Measurements from ENCODE around the gene DCAF5.

GRCh38 chr14:69034612-69035262, 118.2 kb downstream of the DCAF5 start:
- TF ChIP-seq POLR2A (IDR thresholded peaks at IDR 0.05; ENCODE audit: insufficient read depth in 1 of 2, low read depth in 2 of 2, low read length in 2 of 2) (no peak), ADNP (CRISPR knock-in tag; IDR thresholded peaks at IDR 0.05) (no peak), IRF1 (CRISPR knock-in tag; IDR thresholded peaks at IDR 0.05; ENCODE audit: low read depth) (no peak), PREB (CRISPR knock-in tag; IDR thresholded peaks at IDR 0.05) (no peak), FOSL2 (CRISPR knock-in tag; IDR thresholded peaks at IDR 0.05) (no peak), POGK (CRISPR knock-in tag; conservative IDR thresholded peaks at IDR 0.05) (no peak), E2F5 (CRISPR knock-in tag; conservative IDR thresholded peaks at IDR 0.05) (no peak), KLF13 (CRISPR knock-in tag; IDR thresholded peaks at IDR 0.05) (no peak), EP300 (IDR thresholded peaks at IDR 0.05; ENCODE audit: low read depth in 2 of 2, low read length in 2 of 2) (no peak), EP300 (CRISPR knock-in tag; IDR thresholded peaks at IDR 0.05; ENCODE audit: borderline replicate concordance) (no peak), CTCF (CRISPR knock-in tag; IDR thresholded peaks at IDR 0.05) (no peak)

All from HepG2 (cell line).